Pancreas (tissue), 10 donors: ENCODE measurements around the gene EID3. TPM values are rescaled to one million over a fixed set of nuclear protein-coding genes. Genes with fewer than 3 reads are reported as not detected.
A peak's percentile ranks its signal among the peaks of the same experiment; 100 is the strongest.
"Not testable (repeated sequence)": the region's sequence is repeated elsewhere in the genome, so short reads cannot be mapped to it uniquely, and the experiment has no call there.

Experiments used
- ATAC-seq, 4 donors: fragments of 200-7000 bp; cut with Tn5 transposase; one replicate each; pipeline versions ENCODE4 v1.8.0 to v1.9.1; 2020; ENCODE audit warnings: mild to moderate bottlenecking in 4 of 4, moderate library complexity in 4 of 4
- DNase-seq, 6 donors: peaks; one replicate each; pipeline ENCODE4 v3.0.0-alpha.2; 2020
- FAIRE-seq: peaks from 2 replicates; lab custom pipeline; 2012; peaks lifted over from hg19 to GRCh38; lab: Jason Lieb, UNC
- H3K27ac ChIP-seq, 4 donors: fragments of 200-600 bp; sonication (generic); 1 replicate in 3 of 4; 2 replicates in 1 of 4; pipeline versions ENCODE4 v1.5.0 to v1.8.0; 2020
- H3K27me3 ChIP-seq, 4 donors: fragments of 200-600 bp; one replicate each; pipeline ENCODE4 v1.8.0; 2021
- H3K36me3 ChIP-seq, 3 donors: fragments of 200-600 bp; sonication (generic) in 1 of 3; one replicate each; pipeline versions ENCODE4 v1.5.0 to v1.8.0; 2020 to 2021
- H3K4me1 ChIP-seq, 3 donors: fragments of 200-600 bp; one replicate each; pipeline ENCODE4 v1.8.0; 2021
- H3K4me3 ChIP-seq, 4 donors: fragments of 200-600 bp; sonication (generic) in 2 of 4; one replicate each; pipeline versions ENCODE4 v1.5.0 to v1.8.0; 2020 to 2021
- H3K9me3 ChIP-seq, 4 donors: fragments of 200-600 bp; one replicate each; pipeline ENCODE4 v1.8.0; 2021
- WGBS, 2 donors: extraction: QIAGEN DNeasy Blood & Tissue Kit; methylation state at CpG; one replicate each; pipeline ENCODE4 v1.1.7; 2013; 5-methylcytosine and 5-hydroxymethylcytosine counted together
- intact Hi-C, 3 donors: fragments of 100-400 bp; cut with DNase I; formaldehyde crosslinking; loops; one replicate each; pipeline versions ENCODE4 v1.11.1 to v1.14.2; 2022
- polyA plus RNA-seq, 2 donors: library from polyadenylated mRNA; stranded (reverse); fragments of 200-250 nt; gene quantifications; one replicate each; pipeline ENCODE4 v1.2.3, GENCODE V29; 2013
- total RNA-seq, 6 donors: library from RNA; stranded (reverse); fragmentation: NEBNext Ultra II Directional in 4 of 6; extraction: Animal tissue kit (Norgen Biotek cat#: 25700) in 4 of 6; gene quantifications; one replicate each; pipeline versions ENCODE4 v1.2.1 to v1.2.4, GENCODE V29; 2021 to 2023
- TF ChIP-seq, protein P1 (sequence below), 4 donors: fragments of 200-600 bp; sonication (generic) in 3 of 4; IDR thresholded peaks; one replicate each; pipeline versions ENCODE4 v1.5.0 to v1.8.0; 2021; ENCODE audit warnings: antibody characterized with exemption in 4 of 4
- donor health status: healthy with polysubstance abuse.
- donor health status: DM: no; HTN: no; CAD: no; lungs with moderate emphysema.
- donor health status: DM: no; HTN: no; CAD: no.
- donor health status: control.
- donor health status: control.
- donor health status: Bipolar disorder and iron deficiency.
- donor health status: DM: yes; HTN: yes; CAD: no.
- donor health status: DM: no; HTN: no; CAD: no.
- donor health status: DM: no; HTN: no; CAD: no.
- donor health status: DM: yes; HTN: yes; CAD: no.

Gene EID3
- total and polyA plus RNA-seq, 8 donors: 0.98 to 2.4 (median 1.2) TPM

- Histone ChIP-seq H3K27me3 (no peaks in the 10 kb centered on the region), H3K36me3 (peaks cover 0 to 10% (median 0%) of the 10 kb centered on the region in 3 donors), H3K4me3 (no peak overlapping the region), H3K4me1 (peaks cover 4 to 26% (median 8%) of the 10 kb centered on the region in 3 donors), H3K27ac (no peak overlapping the region), H3K9me3 (no peaks in the 10 kb centered on the region)
- WGBS, 2 donors: 85 to 87% methylated on average over 5 of the region's 5 CpGs
- no peak for FAIRE-seq
- no peak for ATAC-seq
- TF ChIP-seq, protein P1, sequence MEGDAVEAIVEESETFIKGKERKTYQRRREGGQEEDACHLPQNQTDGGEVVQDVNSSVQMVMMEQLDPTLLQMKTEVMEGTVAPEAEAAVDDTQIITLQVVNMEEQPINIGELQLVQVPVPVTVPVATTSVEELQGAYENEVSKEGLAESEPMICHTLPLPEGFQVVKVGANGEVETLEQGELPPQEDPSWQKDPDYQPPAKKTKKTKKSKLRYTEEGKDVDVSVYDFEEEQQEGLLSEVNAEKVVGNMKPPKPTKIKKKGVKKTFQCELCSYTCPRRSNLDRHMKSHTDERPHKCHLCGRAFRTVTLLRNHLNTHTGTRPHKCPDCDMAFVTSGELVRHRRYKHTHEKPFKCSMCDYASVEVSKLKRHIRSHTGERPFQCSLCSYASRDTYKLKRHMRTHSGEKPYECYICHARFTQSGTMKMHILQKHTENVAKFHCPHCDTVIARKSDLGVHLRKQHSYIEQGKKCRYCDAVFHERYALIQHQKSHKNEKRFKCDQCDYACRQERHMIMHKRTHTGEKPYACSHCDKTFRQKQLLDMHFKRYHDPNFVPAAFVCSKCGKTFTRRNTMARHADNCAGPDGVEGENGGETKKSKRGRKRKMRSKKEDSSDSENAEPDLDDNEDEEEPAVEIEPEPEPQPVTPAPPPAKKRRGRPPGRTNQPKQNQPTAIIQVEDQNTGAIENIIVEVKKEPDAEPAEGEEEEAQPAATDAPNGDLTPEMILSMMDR (IDR thresholded peaks at IDR 0.05): no peak
- DNase-seq: no peak
- intact Hi-C loops: no loop called here
These were observed 11.5 kb upstream of the EID3 start for GRCh38 chr12:104291867-104292524.

- no peaks in the 10 kb centered on the region for H3K27me3 ChIP-seq
- intact Hi-C loops: no loop called here
- peaks cover 3 to 20% (median 8%) of the 10 kb centered on the region in 3 donors for H3K4me1 ChIP-seq
- no peak for DNase-seq
- TF ChIP-seq, protein P1 (IDR thresholded peaks at IDR 0.05): no peak
- H3K36me3 ChIP-seq: peaks cover 0 to 10% (median 0%) of the 10 kb centered on the region in 3 donors
- no peak overlapping the region for H3K4me3 ChIP-seq
- H3K27ac ChIP-seq: no peak overlapping the region
- H3K9me3 ChIP-seq: no peaks in the 10 kb centered on the region
- FAIRE-seq: no peak
- 95 to 96% methylated on average over 12 of the region's 12 CpGs for WGBS, 2 donors
- no peak for ATAC-seq
These were observed 10.4 kb upstream of the EID3 start for GRCh38 chr12:104292872-104293794.

GRCh38 chr12:104294158-104294859 lies 9.2 kb upstream of the EID3 start:
- H3K9me3 ChIP-seq, H3K36me3 ChIP-seq, FAIRE-seq, ATAC-seq, H3K4me3 ChIP-seq, H3K27ac ChIP-seq, intact Hi-C loops, H3K27me3 ChIP-seq: not testable (repeated sequence)
- peaks cover 0 to 16% (median 5%) of the 10 kb centered on the region in 3 donors for H3K4me1 ChIP-seq
- 89 to 92% methylated on average over 10 to 16 of the region's 17 CpGs for WGBS, 2 donors
- DNase-seq: peak in 1 of 6 donors; percentile 24

DNA sequence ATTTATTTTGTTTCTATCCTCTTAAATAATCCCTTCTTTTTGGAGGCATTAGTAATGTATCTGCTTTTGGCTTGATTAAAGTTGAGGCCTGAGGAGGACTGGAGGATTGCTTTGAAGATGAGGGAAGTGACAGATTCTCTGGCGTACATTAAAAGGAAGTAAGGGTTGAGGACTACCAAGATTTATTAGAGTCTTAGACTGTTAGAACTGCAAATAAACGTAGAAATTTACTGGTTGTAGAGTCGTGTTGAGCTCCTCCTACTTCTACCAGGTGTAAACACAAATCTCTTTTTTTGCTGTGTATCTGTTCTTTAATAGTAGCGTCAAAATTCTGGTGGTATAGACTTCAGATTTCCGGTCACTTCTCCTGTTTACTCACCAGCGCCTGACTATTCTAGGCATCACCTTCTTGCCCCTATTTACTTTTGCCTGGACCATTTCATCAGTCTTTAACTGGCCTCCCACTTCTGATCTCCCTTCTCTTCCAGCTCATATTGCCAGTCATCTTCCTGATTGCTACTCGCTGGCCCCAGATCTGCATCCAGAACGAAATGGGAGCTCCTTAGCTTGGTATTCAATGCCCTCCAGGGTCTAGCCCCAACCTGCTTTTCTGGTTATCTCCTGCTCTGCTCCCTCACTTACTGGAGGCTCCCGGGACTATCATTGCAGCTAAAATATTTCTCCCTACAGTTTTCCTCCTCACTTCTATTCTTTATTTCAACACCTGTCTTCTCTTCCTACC lies 8.4 kb upstream of the EID3 start:
- DNase-seq: no peak
- WGBS, 2 donors: 75 to 78% methylated on average over 9 of the region's 9 CpGs
- intact Hi-C loops: no loop called here
- Histone ChIP-seq H3K27ac (no peak overlapping the region), H3K4me3 (no peak overlapping the region), H3K9me3 (no peaks in the 10 kb centered on the region), H3K27me3 (no peaks in the 10 kb centered on the region), H3K36me3 (peaks cover 0 to 10% (median 0%) of the 10 kb centered on the region in 3 donors), H3K4me1 (peaks cover 0 to 8% (median 0%) of the 10 kb centered on the region in 3 donors)
- TF ChIP-seq, protein P1 (IDR thresholded peaks at IDR 0.05): no peak
- FAIRE-seq: no peak
- ATAC-seq: no peak
